ENCODE data around the gene MMP26. TPM values are rescaled to one million over a fixed set of nuclear protein-coding genes. Genes with fewer than 3 reads are reported as not detected.

The MMP26 gene
- polyA plus RNA-seq, 1 donor (not counting 4 experiments of a cell fraction or from before 2014, with no cell fraction given) = not detected

DNA sequence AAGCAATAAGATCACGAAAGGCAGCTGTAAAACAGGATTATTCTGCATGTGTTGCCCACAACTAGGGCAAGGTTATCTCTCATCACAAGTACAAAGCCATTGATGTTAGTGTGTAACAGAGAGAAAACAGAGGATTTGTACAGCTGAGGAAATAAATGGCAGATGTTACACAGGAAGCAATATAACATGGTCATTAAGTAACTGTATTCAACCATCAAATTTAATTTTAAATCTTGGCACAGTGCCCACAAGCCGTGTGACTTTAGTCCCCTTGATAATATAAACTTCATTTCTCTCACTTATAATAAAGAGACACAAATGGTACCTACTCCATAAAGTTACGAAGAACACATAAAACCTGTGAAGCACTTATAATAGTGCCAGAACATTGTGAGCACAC lies 24.2 kb upstream of the MMP26 start:
- Histone ChIP-seq H3K27me3 (ENCODE audit: control insufficient read depth, extremely low read depth, insufficient read depth, low read length) (no peaks in the 10 kb centered on the region), H3K4me3 (ENCODE audit: control insufficient read depth in 2 of 3, extremely low read depth in 1 of 3, insufficient read depth in 2 of 3, low read depth in 1 of 3, low read length in 3 of 3) (no peak overlapping the region), H3K9ac (ENCODE audit: control insufficient read depth, extremely low read depth, insufficient read depth, low read length) (no peak overlapping the region), H3K4me1 (ENCODE audit: control insufficient read depth, extremely low read depth, insufficient read depth, low read length) (peaks cover 17% of the 10 kb centered on the region), H3K9me3 (ENCODE audit: control insufficient read depth, low read depth, low read length) (no peaks in the 10 kb centered on the region), H2AFZ (ENCODE audit: control insufficient read depth, low read length) (no peak overlapping the region), H3K4me2 (ENCODE audit: control insufficient read depth, extremely low read depth, insufficient read depth, low read depth, low read length) (no peak overlapping the region), H3K9me1 (ENCODE audit: control insufficient read depth, extremely low read depth, insufficient read depth, low read length) (no peaks in the 10 kb centered on the region), H4K20me1 (ENCODE audit: control insufficient read depth, extremely low read depth, insufficient read depth, low read length) (no peaks in the 10 kb centered on the region), H3K36me3 (ENCODE audit: control insufficient read depth in 2 of 2, extremely low read depth in 1 of 2, insufficient read depth in 2 of 2, low read length in 2 of 2) (no peaks in the 10 kb centered on the region), H3K27ac (ENCODE audit: control insufficient read depth, insufficient read depth, low read length) (no peak overlapping the region), H3K79me2 (ENCODE audit: control insufficient read depth, insufficient read depth, low read length) (no peaks in the 10 kb centered on the region)
- no peak for FAIRE-seq
- dilution Hi-C loops (cut with MboI; ENCODE audit: extremely low pct_ligation_motif_present, low sequenced_read_pairs) = no loop called here
- no peak for DNase-seq (ENCODE audit: low read depth, low spot score)
- TF ChIP-seq EZH2 (IDR thresholded peaks at IDR 0.05; ENCODE audit: low read length) = no peak
- TF ChIP-seq, protein P1, sequence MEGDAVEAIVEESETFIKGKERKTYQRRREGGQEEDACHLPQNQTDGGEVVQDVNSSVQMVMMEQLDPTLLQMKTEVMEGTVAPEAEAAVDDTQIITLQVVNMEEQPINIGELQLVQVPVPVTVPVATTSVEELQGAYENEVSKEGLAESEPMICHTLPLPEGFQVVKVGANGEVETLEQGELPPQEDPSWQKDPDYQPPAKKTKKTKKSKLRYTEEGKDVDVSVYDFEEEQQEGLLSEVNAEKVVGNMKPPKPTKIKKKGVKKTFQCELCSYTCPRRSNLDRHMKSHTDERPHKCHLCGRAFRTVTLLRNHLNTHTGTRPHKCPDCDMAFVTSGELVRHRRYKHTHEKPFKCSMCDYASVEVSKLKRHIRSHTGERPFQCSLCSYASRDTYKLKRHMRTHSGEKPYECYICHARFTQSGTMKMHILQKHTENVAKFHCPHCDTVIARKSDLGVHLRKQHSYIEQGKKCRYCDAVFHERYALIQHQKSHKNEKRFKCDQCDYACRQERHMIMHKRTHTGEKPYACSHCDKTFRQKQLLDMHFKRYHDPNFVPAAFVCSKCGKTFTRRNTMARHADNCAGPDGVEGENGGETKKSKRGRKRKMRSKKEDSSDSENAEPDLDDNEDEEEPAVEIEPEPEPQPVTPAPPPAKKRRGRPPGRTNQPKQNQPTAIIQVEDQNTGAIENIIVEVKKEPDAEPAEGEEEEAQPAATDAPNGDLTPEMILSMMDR (optimal IDR thresholded peaks at IDR 0.05 in 1 of 3, IDR thresholded peaks at IDR 0.05 in 1 of 3, conservative IDR thresholded peaks at IDR 0.05 in 1 of 3; ENCODE audit: extremely low read depth in 1 of 3, insufficient read depth in 2 of 3, low read length in 3 of 3) = no peak

DNA sequence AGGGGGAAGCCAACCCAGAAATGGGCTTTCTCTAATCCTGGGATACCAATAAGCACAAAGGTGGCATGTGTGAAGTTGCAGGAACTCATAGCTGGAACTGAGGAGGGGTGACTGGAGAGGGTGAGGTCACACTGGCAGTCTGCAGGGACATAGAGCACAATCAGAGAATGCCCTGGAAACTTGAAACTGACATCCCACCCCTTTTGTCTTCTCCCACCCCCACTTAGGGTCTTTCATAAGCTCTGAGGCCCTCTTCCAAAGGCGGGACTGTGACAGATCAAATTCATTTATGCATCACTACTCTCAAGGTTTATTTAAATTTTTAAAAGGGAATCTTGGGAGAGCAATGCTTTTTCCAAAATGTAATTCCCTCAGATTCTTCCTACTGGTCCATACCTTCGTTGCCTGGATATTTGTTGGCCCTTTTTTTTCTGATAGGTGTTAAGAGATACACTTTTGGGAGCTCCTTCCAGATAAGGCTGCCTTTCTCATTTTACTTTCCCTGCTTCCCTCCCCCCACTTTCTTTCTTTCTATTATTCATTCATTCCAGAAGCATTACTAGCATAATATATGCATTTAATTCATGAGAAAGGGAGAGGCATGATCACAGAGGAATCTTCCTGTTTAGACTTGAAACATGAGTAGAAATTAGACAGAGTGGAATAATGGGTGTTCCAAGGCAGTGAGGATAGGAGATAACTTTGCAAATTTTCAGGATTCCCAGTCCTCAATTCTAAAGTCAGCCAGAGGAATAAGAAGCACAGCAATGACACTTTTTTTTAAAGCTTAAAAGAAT lies 21.8 kb upstream of the MMP26 start:
- Histone ChIP-seq H3K4me2 (ENCODE audit: control insufficient read depth, extremely low read depth, insufficient read depth, low read depth, low read length) (peak overlapping the region; percentile 68), H3K9me1 (ENCODE audit: control insufficient read depth, extremely low read depth, insufficient read depth, low read length) (no peaks in the 10 kb centered on the region), H3K27me3 (ENCODE audit: control insufficient read depth, extremely low read depth, insufficient read depth, low read length) (no peaks in the 10 kb centered on the region), H4K20me1 (ENCODE audit: control insufficient read depth, extremely low read depth, insufficient read depth, low read length) (no peaks in the 10 kb centered on the region), H3K4me3 (ENCODE audit: control insufficient read depth in 2 of 3, extremely low read depth in 1 of 3, insufficient read depth in 2 of 3, low read depth in 1 of 3, low read length in 3 of 3) (no peak overlapping the region), H3K4me1 (ENCODE audit: control insufficient read depth, extremely low read depth, insufficient read depth, low read length) (peaks cover 17% of the 10 kb centered on the region), H3K79me2 (ENCODE audit: control insufficient read depth, insufficient read depth, low read length) (no peaks in the 10 kb centered on the region), H3K9me3 (ENCODE audit: control insufficient read depth, low read depth, low read length) (no peaks in the 10 kb centered on the region), H2AFZ (ENCODE audit: control insufficient read depth, low read length) (peak overlapping the region; percentile 62), H3K27ac (ENCODE audit: control insufficient read depth, insufficient read depth, low read length) (peak overlapping the region; percentile 42), H3K36me3 (ENCODE audit: control insufficient read depth in 2 of 2, extremely low read depth in 1 of 2, insufficient read depth in 2 of 2, low read length in 2 of 2) (no peaks in the 10 kb centered on the region), H3K9ac (ENCODE audit: control insufficient read depth, extremely low read depth, insufficient read depth, low read length) (no peak overlapping the region)
- FAIRE-seq (no peak), DNase-seq (ENCODE audit: low read depth, low spot score) (peak; percentile 15)
- no peak for TF ChIP-seq EZH2 (IDR thresholded peaks at IDR 0.05; ENCODE audit: low read length)
- TF ChIP-seq, protein P1 (optimal IDR thresholded peaks at IDR 0.05 in 1 of 3, IDR thresholded peaks at IDR 0.05 in 1 of 3, conservative IDR thresholded peaks at IDR 0.05 in 1 of 3; ENCODE audit: extremely low read depth in 1 of 3, insufficient read depth in 2 of 3, low read length in 3 of 3) = no peak
- dilution Hi-C loops (cut with MboI; ENCODE audit: extremely low pct_ligation_motif_present, low sequenced_read_pairs) = no loop called here
